ENCODE results near the gene PCSK9. TPM values are rescaled to one million over a fixed set of nuclear protein-coding genes. Genes with fewer than 3 reads are reported as not detected.

PCSK9 gene
- total RNA-seq, 4 donors from 2014 or later = 3.5 to 18.4 (median 8.5) TPM

DNA sequence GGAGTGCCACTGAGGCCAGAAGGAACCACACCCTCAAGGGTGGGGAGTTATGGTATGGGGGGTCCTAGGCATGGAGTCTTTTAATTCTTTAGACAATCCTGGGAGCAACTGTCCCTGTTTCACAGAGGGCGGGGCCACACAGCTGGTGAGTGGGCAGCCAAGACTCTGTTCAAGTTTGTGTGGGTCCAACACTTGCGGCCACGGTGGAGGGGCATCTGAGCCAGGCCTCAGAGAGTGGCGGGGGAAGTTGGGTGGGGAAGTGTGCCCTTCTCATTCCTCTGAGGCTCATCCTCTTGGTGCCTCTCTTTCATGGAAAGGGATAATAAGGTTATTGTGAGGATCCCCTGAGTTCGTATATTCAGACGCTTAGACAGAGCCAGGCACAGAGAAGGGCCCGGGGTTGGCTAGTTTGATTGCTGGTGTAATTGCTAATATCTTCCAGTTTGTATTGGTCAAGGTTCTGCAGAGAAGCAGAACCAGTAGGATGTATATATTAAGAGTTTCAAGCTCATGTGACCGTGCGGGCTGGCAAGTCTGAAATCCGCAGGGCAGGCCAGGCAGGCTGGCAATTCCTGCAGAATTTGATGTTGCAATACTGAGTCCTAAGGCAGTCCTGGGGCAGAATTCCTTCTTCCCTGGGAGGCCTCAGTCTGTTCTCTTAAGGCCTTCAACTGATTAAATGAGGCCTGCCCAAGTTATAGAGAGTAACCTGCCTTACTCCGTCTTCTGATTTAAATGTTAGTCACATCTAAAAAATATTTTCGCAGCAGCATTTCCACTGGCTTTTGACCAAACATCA is 15.9 kb downstream of the PCSK9 start:
- Histone ChIP-seq H3K27ac (no peak overlapping the region), H3K9me3 (no peaks in the 10 kb centered on the region), H3K4me3 (no peak overlapping the region), H3K27me3 (no peaks in the 10 kb centered on the region), H3K4me1 (no peaks in the 10 kb centered on the region), H3K36me3 (no peaks in the 10 kb centered on the region)
- TF ChIP-seq POLR2A (IDR thresholded peaks at IDR 0.05) (no peak), CTCF (IDR thresholded peaks at IDR 0.05) (no peak)
- DNase-seq = no peak

DNA sequence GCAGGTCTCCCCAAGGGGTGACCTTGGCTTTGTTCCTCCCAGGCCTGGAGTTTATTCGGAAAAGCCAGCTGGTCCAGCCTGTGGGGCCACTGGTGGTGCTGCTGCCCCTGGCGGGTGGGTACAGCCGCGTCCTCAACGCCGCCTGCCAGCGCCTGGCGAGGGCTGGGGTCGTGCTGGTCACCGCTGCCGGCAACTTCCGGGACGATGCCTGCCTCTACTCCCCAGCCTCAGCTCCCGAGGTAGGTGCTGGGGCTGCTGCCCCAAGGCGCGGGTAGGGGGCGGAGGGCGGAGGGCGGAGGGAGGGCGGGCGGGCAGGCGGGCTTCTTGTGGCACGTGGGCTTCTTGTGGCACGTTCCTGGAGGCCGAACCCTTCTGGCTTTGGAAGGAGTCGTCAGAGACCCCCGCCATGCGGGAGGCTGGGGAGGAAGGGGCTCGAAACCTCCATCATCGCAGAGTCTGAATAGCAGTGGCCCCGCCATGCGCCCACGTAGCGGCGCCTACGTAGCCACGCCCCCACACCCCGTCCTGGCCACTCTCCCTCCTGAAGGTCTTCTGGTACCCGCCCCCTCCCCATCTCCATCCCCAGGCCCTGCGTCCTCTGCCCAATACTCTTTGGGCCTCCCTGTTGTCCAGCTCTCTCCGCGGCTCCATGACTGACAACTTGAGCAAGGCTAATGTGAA is 16.7 kb downstream of the PCSK9 start:
- Histone ChIP-seq H3K4me3 (no peak overlapping the region), H3K36me3 (no peaks in the 10 kb centered on the region), H3K27ac (no peak overlapping the region), H3K27me3 (no peaks in the 10 kb centered on the region), H3K9me3 (no peaks in the 10 kb centered on the region), H3K4me1 (no peaks in the 10 kb centered on the region)
- no peak for DNase-seq
- TF ChIP-seq POLR2A (IDR thresholded peaks at IDR 0.05) (no peak), CTCF (IDR thresholded peaks at IDR 0.05) (no peak)

DNA sequence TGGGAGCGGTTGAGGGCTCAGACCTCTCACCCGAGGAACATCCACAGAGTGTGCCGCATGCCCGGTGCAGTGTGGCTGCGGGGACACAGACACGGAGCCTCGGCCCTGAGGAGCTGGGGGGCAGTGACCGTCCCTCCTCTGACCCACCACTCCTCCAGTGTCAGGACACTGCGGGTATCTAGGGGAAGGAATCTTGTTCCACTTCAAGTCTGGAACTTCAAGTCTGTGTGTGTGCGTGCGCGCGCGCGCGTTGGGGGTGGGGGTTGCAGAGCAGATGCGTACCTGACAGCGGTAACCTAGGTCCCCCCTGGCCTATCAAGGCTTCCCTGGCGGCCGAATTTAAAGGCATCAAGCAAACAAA is 17.3 kb downstream of the PCSK9 start:
- no peak for DNase-seq
- TF ChIP-seq CTCF (IDR thresholded peaks at IDR 0.05) (no peak), POLR2A (IDR thresholded peaks at IDR 0.05) (no peak)
- Histone ChIP-seq H3K9me3 (no peaks in the 10 kb centered on the region), H3K4me1 (no peaks in the 10 kb centered on the region), H3K36me3 (peaks cover 0 to 4% (median 0%) of the 10 kb centered on the region in 3 donors), H3K4me3 (no peak overlapping the region), H3K27ac (no peak overlapping the region), H3K27me3 (no peaks in the 10 kb centered on the region)

- Histone ChIP-seq H3K9me3 (no peaks in the 10 kb centered on the region), H3K36me3 (peaks cover 0 to 7% (median 0%) of the 10 kb centered on the region in 3 donors), H3K4me1 (no peaks in the 10 kb centered on the region), H3K4me3 (no peak overlapping the region), H3K27ac (no peak overlapping the region), H3K27me3 (no peaks in the 10 kb centered on the region)
- TF ChIP-seq CTCF (IDR thresholded peaks at IDR 0.05) (no peak), POLR2A (IDR thresholded peaks at IDR 0.05) (no peak)
- no peak for DNase-seq
Measured at GRCh38 chr1:55057270-55057955, 18.1 kb downstream of the PCSK9 start.

- H3K27me3 ChIP-seq = no peaks in the 10 kb centered on the region
- TF ChIP-seq POLR2A (IDR thresholded peaks at IDR 0.05) (no peak), CTCF (IDR thresholded peaks at IDR 0.05) (no peak)
Measured at GRCh38 chr1:55057956-55058298, 18.6 kb downstream of the PCSK9 start.

More at GRCh38 chr1:55057956-55058298, 18.6 kb downstream of the PCSK9 start:
- Histone ChIP-seq H3K9me3 (no peaks in the 10 kb centered on the region), H3K4me3 (no peak overlapping the region), H3K27ac (no peak overlapping the region), H3K4me1 (no peaks in the 10 kb centered on the region), H3K36me3 (peaks cover 0 to 7% (median 0%) of the 10 kb centered on the region in 3 donors)
- no peak for DNase-seq
